Measurements from ENCODE around the gene SLC25A21.
"Not testable (repeated sequence)": the region's sequence is repeated elsewhere in the genome, so short reads cannot be mapped to it uniquely, and the experiment has no call there.

DNA sequence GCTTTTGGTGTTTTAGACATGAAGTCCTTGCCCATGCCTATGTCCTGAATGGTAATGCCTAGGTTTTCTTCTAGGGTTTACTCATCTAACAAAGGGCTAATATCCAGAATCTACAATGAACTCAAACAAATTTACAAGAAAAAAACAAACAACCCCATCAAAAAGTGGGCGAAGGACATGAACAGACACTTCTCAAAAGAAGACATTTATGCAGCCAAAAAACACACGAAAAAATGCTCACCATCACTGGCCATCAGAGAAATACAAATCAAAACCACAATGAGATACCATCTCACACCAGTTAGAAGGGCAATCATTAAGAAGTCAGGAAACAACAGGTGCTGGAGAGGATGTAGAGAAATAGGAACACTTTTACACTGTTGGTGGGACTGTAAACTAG, 10.1 kb downstream of the SLC25A21 start:
- TF ChIP-seq, protein P1, sequence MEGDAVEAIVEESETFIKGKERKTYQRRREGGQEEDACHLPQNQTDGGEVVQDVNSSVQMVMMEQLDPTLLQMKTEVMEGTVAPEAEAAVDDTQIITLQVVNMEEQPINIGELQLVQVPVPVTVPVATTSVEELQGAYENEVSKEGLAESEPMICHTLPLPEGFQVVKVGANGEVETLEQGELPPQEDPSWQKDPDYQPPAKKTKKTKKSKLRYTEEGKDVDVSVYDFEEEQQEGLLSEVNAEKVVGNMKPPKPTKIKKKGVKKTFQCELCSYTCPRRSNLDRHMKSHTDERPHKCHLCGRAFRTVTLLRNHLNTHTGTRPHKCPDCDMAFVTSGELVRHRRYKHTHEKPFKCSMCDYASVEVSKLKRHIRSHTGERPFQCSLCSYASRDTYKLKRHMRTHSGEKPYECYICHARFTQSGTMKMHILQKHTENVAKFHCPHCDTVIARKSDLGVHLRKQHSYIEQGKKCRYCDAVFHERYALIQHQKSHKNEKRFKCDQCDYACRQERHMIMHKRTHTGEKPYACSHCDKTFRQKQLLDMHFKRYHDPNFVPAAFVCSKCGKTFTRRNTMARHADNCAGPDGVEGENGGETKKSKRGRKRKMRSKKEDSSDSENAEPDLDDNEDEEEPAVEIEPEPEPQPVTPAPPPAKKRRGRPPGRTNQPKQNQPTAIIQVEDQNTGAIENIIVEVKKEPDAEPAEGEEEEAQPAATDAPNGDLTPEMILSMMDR (IDR thresholded peaks at IDR 0.05): not testable (repeated sequence)
- not testable (repeated sequence) for TF ChIP-seq EP300, POLR2AphosphoS5 (IDR thresholded peaks at IDR 0.05)

Measured in stomach (tissue), 4 donors.